GM12891 (cell line): ENCODE results near the gene MGLL.

Experiments
- POLR2A ChIP-seq: IDR thresholded peaks from 2 replicates; pipeline ENCODE4 v1.6.1; 2011; ENCODE audit warnings: low read depth, low read length, control low read depth
- TAF1 ChIP-seq: IDR thresholded peaks from 2 replicates; pipeline ENCODE4 v1.6.1; 2011; ENCODE audit warnings: low read depth, low read length, control low read depth

DNA sequence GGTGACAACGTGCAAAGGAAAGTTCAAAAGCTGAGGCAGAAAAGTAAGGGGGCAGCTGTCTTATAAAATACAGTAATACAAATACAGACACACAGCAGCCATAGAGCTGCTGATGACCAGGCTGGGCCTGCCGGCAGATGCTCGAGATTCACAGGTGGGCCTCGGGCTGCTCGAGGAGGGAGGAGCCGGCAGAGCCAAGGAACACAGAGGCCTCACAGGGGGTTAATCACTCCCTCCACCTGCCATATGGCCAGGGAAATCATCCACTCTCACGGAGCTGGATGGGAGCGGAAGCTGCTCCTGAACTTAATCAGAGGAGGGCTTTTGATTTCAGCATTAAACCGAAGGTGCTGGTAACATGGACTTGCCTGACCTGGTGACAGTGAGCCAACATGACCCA, 29.6 kb upstream of the MGLL start:
- TF ChIP-seq POLR2A (no peak), TAF1 (no peak)
